SU-DHL-6 (cell line): ENCODE measurements around the gene HSDL1.

Source experiments
- EZH2phosphoT487 ChIP-seq: fragments of 200-600 bp; sonication (generic), shearing (Covaris generic); conservative IDR thresholded peaks from 2 replicates; pipeline ENCODE4 v1.6.1; 2018; ENCODE audit warnings: mild to moderate bottlenecking, antibody characterized with exemption, low read length, moderate library complexity, mixed read lengths
- TF ChIP-seq, protein P1 (sequence below): fragments of 200-600 bp; sonication (generic); IDR thresholded peaks from one replicate; pipeline ENCODE4 v1.5.1; 2017; ENCODE audit warnings: antibody characterized with exemption, mild to moderate bottlenecking, low read length, moderate library complexity; ENCODE audit not compliant: insufficient read depth, poor library complexity, severe bottlenecking

DNA sequence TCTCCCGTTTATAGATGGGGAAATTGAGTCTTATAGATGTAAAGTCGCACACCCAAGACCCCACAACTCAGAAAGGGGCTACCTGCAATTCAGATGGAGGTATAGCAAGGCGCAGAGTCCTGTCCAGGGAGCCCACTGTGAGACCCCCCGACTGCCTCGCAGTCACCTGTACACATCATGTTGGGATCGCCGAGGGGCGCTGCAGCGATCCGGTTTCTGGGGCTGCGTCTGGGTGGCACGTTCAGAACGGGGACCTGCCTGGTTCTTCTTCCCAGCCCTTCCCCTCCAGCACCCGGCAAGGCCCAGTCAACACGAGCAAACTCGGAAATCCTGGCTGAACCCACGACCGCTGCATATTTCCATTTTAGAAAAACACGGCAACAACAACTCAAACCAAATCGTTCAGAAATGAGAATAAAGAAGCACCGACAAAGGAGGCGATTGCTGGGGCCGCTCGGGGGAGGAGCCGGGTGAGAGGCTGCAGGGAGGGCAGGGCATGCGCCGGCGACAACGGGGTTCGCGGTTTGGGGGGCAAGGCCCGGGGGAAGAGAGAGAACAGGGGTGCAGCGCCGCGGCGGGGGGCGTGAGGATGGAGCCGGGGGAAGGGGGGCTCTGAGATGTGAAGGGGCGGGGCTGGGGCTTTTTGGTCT lies 643 bp downstream of the HSDL1 start:
- TF ChIP-seq, protein P1, sequence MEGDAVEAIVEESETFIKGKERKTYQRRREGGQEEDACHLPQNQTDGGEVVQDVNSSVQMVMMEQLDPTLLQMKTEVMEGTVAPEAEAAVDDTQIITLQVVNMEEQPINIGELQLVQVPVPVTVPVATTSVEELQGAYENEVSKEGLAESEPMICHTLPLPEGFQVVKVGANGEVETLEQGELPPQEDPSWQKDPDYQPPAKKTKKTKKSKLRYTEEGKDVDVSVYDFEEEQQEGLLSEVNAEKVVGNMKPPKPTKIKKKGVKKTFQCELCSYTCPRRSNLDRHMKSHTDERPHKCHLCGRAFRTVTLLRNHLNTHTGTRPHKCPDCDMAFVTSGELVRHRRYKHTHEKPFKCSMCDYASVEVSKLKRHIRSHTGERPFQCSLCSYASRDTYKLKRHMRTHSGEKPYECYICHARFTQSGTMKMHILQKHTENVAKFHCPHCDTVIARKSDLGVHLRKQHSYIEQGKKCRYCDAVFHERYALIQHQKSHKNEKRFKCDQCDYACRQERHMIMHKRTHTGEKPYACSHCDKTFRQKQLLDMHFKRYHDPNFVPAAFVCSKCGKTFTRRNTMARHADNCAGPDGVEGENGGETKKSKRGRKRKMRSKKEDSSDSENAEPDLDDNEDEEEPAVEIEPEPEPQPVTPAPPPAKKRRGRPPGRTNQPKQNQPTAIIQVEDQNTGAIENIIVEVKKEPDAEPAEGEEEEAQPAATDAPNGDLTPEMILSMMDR: peak; percentile 33
- TF ChIP-seq EZH2phosphoT487: no peak
